HL-60/S4 treated with phorbol 12-myristate 13-acetate at 8.2 ng/mL for 4 days and 3 days (cell line): ENCODE results near the gene PCSK5.
"Not testable (repeated sequence)": the region's sequence is repeated elsewhere in the genome, so short reads cannot be mapped to it uniquely, and the experiment has no call there.

Experiments
- in situ Hi-C: fragments of 300-500 bp; cut with MboI; formaldehyde crosslinking; loops from 2 replicates; pipeline ENCODE4 v1.15.0; 2022; ENCODE audit warnings: low sequenced_read_pairs

Gene PCSK5

DNA sequence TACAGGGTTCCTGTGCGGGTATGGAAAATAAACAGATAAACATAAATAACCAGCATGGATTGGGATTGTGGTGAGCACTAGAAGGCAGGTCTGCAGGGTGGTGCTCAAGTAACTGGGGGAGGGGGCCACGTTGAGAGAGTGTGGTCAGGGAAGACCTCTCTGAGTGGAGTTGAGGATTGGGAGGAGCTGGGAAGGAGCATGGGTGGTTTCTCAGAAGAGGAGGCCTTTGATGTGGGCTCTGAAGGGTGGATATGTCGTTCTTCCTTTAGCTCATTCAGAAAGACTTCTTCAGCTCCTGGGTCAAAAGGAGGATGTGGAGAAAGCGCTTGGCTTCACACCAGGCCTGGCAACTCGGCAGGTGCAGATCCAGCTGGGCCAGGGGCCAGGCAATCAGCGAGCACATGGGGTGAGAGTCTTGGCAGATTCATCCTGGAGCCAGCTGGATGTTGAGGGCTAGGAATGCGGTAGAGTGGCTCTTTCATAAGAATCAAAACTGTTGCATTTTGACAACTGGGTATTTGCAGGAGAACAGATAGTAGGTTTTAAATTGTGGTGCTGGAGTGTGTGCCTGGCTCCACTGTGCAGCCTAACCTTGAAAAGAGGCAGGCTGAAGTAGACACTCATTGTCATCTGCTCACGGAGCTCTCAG lies 71.7 kb downstream of the PCSK5 start:
- in situ Hi-C loops: no loop called here

DNA sequence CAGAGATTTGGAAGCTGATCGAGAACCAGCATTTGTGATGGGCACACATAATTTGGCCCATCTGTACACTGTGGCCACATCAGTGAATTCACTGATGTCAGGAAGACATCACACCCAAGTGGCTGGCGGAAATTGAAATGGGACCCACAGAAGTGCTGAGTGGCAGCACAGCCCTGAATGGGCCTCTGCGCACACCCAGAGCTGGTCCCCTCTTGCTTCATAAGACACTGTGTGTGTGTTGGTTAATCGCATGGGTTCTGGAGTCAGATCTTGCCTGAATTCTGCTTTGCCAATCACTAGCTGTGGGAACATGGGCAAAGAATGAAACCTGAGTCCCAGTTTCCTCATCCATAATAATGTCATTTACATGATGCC lies 72.2 kb downstream of the PCSK5 start:
- in situ Hi-C loops: no loop called here

DNA sequence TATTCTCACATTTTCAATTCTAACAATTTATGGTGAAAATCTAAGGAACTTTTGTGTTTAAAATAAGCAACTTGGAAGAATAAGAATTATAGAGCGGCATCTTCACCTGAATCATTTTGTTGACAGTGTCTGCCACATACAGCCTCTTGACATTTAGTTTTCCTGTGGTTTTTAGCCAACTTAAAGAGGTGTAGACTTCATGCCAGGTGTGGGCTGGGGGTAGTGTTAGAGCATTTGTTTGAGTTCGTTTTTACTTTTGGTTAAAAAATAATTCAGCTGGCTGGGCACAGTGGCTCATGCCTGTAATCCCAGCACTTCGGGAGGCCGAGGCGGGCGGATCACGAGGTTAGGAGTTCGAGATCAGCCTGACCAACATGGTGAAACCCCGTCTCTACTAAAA lies 72.8 kb downstream of the PCSK5 start:
- in situ Hi-C loops: not testable (repeated sequence)

GRCh38 chr9:75964427-75964826 lies 74.0 kb downstream of the PCSK5 start:
- in situ Hi-C loops: no loop called here

GRCh38 chr9:75965231-75965630 lies 74.8 kb downstream of the PCSK5 start:
- in situ Hi-C loops: no loop called here

- in situ Hi-C loops: no loop called here
Observed at GRCh38 chr9:75967556-75967955, 77.1 kb downstream of the PCSK5 start.

GRCh38 chr9:75974016-75974766 lies 83.7 kb downstream of the PCSK5 start:
- in situ Hi-C loops: no loop called here

- in situ Hi-C loops: no loop called here
Observed at GRCh38 chr9:75975071-75975470, 84.6 kb downstream of the PCSK5 start.

DNA sequence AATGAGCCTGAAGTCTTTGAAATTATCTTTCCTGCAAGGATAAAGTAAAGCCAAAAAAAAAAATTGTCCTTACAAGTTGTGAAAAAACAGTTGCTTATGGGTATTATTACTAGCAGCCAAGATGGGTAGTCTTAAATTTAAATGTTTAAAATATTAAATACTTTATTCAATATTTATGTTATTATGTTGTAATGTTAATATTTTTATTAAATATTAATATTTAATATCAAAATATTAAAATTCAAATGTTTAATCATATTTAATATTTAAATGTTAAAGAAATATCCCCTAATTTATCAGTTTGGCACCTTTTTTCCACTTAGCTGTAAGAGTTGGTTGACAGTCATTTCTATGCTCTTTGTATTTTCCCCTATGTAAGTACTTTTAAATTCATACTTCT lies 86.1 kb downstream of the PCSK5 start:
- in situ Hi-C loops: no loop called here

- in situ Hi-C loops: no loop called here
Observed at GRCh38 chr9:75979362-75979761, 88.9 kb downstream of the PCSK5 start.

GRCh38 chr9:75983319-75984045 lies 93.0 kb downstream of the PCSK5 start:
- in situ Hi-C loops: no loop called here

DNA sequence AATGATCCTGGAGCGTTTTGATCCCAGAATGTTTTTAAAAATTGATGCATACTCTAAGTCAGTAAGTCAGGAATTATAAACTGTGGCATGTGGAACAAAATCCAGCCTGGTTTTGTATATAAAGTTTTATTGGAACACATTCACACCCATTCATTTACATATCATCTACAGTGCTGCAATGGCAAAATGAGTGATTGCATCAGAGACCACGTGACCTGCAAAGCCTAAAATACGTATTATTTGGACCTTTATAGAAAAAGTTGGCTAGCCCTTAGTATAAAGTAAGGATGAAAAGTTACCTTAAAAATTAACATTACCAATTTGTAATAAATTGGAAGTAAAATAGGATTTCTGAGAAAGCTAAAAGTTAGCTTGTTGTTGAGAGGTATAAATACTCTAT lies 95.0 kb downstream of the PCSK5 start:
- in situ Hi-C loops: no loop called here

GRCh38 chr9:75988663-75989062 lies 98.2 kb downstream of the PCSK5 start:
- in situ Hi-C loops: no loop called here

DNA sequence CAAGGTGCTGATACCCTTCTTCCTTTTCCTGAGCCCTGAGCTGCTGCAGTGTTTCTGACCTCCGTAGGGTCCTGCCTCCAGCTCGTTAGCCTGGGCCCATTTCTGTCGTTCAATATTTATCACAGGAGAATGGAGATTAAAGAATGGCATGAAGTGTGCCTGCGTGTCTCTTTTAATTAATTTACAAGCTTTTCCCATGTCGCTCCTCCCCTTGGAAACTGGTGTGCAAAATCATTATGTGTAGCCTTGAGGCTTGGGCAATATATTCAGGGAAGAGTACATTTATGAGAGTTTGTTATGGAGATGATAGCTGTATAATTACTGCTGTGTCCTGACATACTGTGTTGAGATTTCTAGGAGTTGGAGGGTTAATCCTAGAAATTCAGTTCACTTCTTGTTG lies 99.7 kb downstream of the PCSK5 start:
- in situ Hi-C loops: no loop called here

DNA sequence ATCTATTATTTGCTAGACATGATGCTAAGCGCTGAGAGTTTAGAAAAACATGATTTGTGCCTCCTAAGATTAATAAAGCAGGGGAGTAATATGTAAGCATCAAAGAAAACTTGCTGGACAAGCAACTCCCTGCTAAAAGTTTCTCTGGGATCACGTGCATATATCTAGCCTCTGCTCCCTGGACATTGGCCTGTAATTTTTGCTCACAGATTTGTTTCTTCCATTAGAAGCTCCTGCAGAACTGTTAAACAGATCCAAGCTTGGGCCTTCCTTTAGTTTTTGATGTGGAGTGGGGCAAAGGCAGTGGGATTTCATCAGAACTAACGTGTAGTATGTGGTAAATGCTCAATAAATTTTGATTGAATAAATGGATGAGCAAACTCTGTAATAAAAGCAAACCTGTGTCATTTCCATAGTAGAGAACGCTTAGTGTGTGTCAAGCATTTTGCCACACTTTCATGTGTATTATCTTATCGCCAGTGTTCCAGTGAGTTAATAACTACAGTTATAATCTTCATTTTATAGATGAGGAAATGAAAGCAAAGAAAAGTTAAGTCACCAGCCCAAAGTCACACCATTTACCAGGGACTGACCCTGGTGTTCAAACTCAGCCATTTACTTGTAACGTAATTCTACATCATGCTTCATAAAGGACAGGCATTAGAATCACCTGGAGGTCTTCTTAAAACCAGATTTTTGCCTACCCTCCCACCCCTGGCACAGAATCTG lies 100.3 kb downstream of the PCSK5 start:
- in situ Hi-C loops: no loop called here

DNA sequence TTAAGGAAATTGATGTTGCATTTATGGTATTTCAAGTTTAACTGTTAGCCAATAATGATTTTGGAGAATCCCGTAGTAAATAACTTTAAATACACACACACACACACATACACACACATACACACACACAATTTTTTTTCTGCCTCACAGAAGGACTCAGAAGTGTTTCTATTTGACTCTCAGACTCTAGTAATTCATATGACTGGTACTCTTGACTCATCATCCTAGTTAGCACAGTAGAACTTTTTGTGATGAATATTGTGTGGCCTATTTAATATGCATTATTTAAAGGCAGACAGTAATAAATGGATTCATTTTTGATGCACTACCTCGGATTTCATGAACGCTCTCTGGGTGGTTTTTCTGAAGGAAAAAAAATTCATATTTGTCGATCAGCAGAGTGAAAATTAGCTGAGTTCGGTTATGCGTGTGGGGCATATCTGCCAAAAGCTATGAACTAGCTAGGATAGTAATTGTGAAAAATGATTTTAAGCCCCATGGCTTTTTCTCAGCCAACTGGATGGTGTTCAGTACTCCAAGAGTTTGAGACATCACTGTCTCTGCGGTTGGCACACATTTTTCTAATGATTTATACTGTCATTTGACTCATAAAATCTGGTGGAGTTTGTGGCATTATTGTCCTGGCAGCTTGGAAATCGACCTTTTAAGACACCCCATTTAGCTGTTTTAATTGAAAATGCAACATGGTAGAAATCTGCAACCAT lies 102.2 kb downstream of the PCSK5 start:
- in situ Hi-C loops: no loop called here

- in situ Hi-C loops: no loop called here
Observed at GRCh38 chr9:75993434-75993833, 103.0 kb downstream of the PCSK5 start.

DNA sequence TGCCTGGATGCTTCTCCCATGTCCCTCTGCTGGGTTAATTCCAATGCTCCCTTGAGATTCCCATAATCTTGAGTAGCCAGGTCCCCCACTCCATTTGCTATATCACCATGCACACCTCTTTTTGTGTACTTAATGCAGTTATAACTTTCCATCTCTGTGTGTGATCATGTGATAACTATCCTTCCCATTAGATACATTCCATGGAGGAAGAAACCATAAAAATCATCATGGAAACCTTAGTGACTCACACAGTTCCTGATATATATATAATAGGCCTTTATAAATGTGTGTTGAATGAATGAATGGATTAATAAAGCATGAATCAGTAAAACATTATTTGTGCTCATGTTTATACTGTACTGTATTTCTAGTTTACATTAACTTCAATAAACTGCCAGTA lies 104.6 kb downstream of the PCSK5 start:
- in situ Hi-C loops: no loop called here

GRCh38 chr9:75996726-75997125 lies 106.3 kb downstream of the PCSK5 start:
- in situ Hi-C loops: no loop called here

- in situ Hi-C loops: no loop called here
Observed at GRCh38 chr9:75997206-75997605, 106.7 kb downstream of the PCSK5 start.
